ENCODE data around the gene TMEM260.
"Not testable (repeated sequence)": the region's sequence is repeated elsewhere in the genome, so short reads cannot be mapped to it uniquely, and the experiment has no call there.

DNA sequence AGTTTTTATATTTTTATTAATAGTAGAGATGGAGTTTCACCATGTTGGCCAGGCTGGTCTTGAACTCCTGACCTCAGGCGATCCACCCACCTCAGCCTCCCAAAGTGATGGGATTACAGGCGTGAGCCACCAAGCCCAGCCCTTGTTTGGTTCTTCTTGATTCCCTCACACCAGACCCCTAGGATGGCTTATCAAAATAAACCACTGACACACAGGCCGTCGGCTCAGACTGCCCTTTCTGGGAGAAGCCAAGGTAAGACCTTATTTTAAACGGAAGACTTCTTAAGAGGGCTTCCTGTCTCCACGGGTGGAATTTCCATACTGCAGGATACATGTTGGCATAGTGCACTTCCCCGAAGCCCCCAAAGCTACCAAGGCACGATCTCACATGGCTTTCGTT, 115.6 kb downstream of the TMEM260 start:
- TF ChIP-seq EZH2 (IDR thresholded peaks at IDR 0.05; ENCODE audit: low read depth, unreplicated experiment); NANOG (IDR thresholded peaks at IDR 0.05; ENCODE audit: borderline replicate concordance); EZH2phosphoT487 (IDR thresholded peaks at IDR 0.05; ENCODE audit: unreplicated experiment); POLR2AphosphoS5 (IDR thresholded peaks at IDR 0.05; ENCODE audit: low read depth): not testable (repeated sequence)
- TF ChIP-seq, protein P1, sequence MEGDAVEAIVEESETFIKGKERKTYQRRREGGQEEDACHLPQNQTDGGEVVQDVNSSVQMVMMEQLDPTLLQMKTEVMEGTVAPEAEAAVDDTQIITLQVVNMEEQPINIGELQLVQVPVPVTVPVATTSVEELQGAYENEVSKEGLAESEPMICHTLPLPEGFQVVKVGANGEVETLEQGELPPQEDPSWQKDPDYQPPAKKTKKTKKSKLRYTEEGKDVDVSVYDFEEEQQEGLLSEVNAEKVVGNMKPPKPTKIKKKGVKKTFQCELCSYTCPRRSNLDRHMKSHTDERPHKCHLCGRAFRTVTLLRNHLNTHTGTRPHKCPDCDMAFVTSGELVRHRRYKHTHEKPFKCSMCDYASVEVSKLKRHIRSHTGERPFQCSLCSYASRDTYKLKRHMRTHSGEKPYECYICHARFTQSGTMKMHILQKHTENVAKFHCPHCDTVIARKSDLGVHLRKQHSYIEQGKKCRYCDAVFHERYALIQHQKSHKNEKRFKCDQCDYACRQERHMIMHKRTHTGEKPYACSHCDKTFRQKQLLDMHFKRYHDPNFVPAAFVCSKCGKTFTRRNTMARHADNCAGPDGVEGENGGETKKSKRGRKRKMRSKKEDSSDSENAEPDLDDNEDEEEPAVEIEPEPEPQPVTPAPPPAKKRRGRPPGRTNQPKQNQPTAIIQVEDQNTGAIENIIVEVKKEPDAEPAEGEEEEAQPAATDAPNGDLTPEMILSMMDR (conservative IDR thresholded peaks at IDR 0.05; ENCODE audit: low read depth in 2 of 2) = not testable (repeated sequence)
